Prostate gland (tissue), 2 donors: ENCODE results near the gene SERINC1.

Source experiments
- POLR2A ChIP-seq: fragments of 450-650 bp; IDR thresholded peaks from one replicate; pipeline ENCODE4 v1.6.1; 2016; ENCODE audit warnings: antibody characterized with exemption, mild to moderate bottlenecking
- POLR2AphosphoS5 ChIP-seq: sonication (generic); formaldehyde crosslinking; IDR thresholded peaks from one replicate; pipeline ENCODE4 v1.6.1; 2017; ENCODE audit warnings: antibody characterized with exemption
- TF ChIP-seq, protein P1 (sequence below), 4 experiments: fragments of 200-600 bp in 2 of 4; fragments of 450-650 bp in 2 of 4; sonication (generic) in 2 of 4; IDR thresholded peaks; 1 replicate in 3 of 4; 2 replicates in 1 of 4; pipeline ENCODE4 v1.5.1; 2016 to 2019; ENCODE audit warnings: antibody characterized with exemption in 4 of 4, mild to moderate bottlenecking in 2 of 4, moderate library complexity in 2 of 4

DNA sequence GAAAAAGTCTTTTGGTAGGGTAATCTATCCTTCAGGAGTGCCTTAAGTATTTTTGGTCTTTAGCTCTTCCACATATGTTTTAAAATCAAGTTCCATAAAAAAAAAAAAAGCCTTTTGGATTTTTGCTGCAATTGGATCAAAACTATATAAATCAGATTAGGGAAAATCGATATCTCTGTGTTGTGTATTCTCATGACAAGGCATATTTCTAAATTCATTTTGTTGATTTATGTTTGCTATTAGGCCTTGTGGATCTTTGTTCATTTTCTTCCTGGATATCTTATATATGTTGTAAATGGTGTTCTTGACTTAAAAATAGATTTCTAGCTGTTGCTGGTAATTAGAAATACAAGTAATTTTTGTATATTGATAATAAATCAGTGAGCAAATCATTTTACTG, 63.4 kb downstream of the SERINC1 start:
- no peak for TF ChIP-seq POLR2A
- TF ChIP-seq, protein P1, sequence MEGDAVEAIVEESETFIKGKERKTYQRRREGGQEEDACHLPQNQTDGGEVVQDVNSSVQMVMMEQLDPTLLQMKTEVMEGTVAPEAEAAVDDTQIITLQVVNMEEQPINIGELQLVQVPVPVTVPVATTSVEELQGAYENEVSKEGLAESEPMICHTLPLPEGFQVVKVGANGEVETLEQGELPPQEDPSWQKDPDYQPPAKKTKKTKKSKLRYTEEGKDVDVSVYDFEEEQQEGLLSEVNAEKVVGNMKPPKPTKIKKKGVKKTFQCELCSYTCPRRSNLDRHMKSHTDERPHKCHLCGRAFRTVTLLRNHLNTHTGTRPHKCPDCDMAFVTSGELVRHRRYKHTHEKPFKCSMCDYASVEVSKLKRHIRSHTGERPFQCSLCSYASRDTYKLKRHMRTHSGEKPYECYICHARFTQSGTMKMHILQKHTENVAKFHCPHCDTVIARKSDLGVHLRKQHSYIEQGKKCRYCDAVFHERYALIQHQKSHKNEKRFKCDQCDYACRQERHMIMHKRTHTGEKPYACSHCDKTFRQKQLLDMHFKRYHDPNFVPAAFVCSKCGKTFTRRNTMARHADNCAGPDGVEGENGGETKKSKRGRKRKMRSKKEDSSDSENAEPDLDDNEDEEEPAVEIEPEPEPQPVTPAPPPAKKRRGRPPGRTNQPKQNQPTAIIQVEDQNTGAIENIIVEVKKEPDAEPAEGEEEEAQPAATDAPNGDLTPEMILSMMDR (IDR thresholded peaks at IDR 0.05): no peak
- no peak for TF ChIP-seq POLR2AphosphoS5
